Measurements from ENCODE around the gene EPS8L2. TPM values are rescaled to one million over a fixed set of nuclear protein-coding genes. Genes with fewer than 3 reads are reported as not detected.

Gene EPS8L2
- polyA plus RNA-seq, 4 donors: 3.8 to 190 (median 89.3) TPM

GRCh38 chr11:747158-748006 is 41.4 kb downstream of the EPS8L2 start, which contains the start of gene TALDO1:
TALDO1 (plus strand) TSS chr11:747464; CDS start chr11:747482, 18 bp downstream.
- peak; percentile 59 to 78 (median 70) for DNase-seq (ENCODE audit: low read depth in 4 of 4, low spot score in 3 of 4)

DNA sequence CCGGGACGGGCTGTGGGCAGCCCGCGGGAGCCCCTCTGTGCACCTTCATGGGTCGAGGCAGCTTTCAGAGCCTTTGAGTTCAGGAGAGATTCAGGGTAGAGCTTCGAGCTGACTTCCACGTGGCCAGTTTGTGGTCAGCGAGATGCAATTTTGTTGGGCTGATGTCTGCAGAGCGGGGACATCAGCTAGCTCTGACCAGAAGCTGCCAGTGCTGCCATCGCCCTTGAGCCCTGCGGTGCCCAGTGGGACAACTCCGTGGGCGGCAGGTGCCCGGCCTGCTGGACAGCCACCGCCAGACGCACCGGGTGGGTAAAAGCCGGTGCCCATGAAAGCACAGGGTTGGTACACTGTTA is 42.0 kb downstream of the EPS8L2 start:
- DNase-seq (ENCODE audit: low read depth in 4 of 4, low spot score in 3 of 4): no peak

DNA sequence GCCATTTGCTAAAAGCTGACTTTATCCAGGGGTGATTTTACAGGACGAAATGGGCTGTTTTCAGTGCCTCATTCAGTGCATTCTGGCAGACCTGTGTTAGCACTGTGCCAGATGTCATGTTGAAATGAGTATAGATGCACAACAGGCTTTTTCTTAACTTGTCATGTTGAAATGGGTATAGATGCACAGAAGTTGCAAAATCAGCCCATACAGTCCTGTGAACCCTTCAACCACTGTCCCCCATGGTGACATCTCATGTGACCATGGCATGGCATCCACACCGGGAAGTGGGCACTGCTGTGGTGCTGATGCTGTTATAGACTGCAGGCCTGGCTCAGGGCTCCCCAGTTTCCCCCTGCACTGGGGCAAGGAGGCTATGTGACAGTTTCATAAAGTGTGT is 43.7 kb downstream of the EPS8L2 start:
- DNase-seq (ENCODE audit: low read depth in 4 of 4, low spot score in 3 of 4): no peak

DNA sequence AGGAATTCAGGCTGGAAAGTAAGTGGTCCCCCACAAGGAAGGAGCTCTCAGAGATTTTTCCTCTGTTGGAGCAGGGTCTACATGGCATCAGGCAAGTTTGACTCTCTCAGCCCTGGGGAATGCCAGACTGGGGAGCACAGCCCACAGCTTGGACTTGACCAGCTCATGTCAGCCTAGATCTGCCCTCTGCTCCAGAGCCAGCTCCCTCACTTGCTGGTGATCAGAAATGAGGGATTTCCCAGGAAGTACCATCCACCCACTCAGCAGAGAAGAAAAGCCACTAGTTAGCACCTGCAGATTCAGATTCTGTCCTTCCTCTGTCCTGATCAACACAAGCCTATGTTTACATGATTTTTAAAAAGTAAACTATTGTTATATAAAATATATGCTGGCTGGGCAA is 54.2 kb downstream of the EPS8L2 start:
- DNase-seq (ENCODE audit: low read depth in 4 of 4, low spot score in 3 of 4): no peak

DNA sequence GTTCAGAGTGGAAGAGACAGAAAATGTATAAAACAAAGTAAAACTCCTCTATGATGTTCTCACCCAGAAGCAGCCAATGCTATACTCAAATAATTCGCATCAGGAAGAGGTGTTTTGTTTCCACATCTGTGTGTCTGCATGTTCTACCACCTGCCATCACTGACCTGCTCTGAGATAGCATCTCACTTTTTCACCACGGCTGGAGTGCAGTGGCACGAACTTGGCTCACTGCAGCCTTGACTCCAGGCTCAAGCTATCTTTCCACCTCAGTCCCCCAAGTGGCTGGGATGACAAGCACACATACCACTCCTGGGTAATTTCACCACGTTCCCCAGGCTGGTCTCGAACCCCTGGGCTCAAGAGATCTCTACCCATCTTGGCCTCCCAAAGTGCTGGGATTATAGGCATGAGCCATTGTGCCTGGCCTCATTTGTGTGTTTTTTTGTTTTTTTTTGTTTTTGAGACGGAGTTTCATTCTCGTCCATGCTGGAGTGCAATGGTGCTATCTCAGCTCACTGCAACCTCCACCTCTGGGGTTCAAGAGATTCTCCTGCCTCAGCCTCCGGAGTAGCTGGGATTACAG is 55.6 kb downstream of the EPS8L2 start:
- no peak for DNase-seq (ENCODE audit: low read depth in 4 of 4, low spot score in 3 of 4)

DNA sequence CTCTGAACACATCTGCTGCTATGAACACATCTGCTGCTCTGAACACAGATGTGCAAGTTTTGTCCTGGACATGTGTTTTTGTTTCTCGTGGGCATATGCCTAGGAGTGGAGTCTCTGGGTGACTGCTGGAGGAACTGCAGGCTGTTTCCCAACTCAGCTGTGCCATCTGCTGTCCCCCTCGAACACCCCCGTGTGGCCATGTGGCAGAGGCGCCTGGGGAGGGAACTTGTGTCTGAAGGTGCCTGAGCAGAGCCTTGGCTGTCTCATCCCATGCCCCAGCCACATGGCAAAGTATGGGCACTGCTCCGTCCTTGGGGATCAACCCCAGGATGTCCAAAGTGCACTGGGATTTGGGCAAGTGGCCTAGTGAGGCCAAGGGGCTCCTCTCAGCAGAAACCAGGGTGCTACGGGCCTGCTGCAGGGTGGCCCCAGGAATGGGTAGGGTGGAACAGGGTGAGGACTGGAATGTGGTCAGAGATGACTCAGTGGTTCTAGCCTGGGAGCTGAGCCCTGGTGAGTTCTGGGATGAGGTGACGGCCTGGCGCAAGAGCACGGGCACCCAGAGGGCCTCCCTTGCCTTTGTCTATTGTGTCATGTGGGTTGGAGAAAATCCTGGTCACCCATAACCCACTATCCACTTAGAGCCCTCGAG is 56.5 kb downstream of the EPS8L2 start:
- no peak for DNase-seq (ENCODE audit: low read depth in 4 of 4, low spot score in 3 of 4)

GRCh38 chr11:763073-763463 is 57.0 kb downstream of the EPS8L2 start:
- no peak for DNase-seq (ENCODE audit: low read depth in 4 of 4, low spot score in 3 of 4)

DNA sequence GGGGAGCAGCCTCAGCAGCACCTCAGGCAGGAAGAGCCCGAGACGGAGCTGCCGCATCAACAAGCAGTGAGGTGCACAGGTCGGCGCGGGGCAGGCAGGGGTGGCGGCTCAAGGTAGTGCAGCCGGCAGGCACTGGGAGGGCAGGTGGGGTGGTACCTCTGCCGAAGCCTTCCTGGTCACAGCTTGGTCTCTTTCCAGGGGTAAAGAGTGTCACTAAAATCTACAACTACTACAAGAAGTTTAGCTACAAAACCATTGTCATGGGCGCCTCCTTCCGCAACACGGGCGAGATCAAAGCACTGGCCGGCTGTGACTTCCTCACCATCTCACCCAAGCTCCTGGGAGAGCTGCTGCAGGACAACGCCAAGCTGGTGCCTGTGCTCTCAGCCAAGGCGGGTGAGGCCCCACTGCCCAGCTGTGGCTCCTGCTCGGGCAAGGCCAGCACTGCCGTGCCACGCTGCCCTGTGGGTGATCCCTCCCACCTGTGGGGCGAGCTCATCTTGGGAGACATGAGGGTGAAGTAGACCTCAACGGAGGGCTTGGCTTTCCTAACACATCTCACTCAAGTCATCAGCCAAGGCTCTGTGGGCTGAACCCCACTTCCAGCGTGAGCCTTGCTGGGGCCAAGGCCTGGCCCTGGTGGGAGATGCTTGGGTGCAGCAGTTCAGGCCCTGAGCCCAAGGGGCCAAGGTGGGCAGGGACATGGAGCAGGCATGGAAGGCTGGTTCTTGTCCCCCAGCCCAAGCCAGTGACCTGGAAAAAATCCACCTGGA is 57.7 kb downstream of the EPS8L2 start:
- no peak for DNase-seq (ENCODE audit: low read depth in 4 of 4, low spot score in 3 of 4)

DNA sequence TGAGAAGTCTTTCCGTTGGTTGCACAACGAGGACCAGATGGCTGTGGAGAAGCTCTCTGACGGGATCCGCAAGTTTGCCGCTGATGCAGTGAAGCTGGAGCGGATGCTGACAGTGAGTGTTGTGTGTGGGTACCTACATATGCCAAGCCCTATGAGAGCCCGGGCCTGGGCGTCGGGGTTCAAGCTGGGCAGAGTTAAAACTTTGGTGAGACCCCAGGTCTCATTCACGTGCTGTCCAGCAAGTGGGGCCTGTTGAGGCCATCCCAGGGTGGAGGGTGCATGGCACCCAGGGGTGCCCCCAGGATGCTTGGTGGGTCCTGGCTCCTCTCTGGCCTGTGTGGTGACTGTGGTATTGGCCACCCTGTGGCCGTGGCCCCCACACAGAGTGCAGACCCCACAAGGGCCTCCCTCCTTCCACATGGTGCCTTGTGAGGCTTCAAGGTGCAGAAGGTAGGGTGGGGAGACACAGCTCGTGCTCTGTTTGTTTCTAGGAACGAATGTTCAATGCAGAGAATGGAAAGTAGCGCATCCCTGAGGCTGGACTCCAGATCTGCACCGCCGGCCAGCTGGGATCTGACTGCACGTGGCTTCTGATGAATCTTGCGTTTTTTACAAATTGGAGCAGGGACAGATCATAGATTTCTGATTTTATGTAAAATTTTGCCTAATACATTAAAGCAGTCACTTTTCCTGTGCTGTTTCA is 58.4 kb downstream of the EPS8L2 start:
- no peak for DNase-seq (ENCODE audit: low read depth in 4 of 4, low spot score in 3 of 4)

DNA sequence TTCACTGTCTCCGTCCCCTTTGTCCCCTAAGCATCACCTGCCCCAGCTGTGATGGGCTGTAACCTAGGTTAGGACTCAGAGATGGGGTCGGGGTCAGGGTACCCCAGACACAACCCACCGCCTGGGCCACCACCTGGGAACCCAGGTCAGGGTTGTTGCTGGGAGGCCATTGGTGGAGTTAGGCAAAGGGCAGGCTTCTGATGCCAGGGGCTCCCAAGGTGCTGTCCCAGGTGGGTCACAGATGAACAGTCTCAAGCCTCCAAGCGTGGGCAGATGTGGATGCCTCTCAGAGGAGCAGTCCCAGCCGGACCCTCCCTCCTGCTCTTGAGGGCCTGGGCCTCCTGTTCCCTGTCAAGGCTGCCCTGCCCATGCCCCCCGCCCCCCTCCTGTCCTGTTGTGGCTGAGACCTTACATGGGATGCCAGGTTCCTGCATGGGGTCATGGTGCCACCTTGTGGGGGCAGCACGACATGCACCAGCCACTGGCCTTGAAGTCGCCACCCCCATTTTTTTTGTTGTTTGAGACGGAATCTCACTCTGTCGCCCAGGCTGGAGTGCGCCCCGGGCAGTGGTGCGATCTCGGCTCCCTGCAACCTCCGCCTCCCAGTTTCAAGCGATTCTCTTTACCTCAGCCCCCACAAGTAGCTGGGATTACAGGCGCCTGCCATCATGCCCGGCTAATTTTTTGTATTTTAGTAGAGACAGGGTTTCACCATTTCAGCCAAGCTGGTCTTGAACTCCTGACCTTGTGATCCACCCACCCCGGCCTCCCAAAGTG is 59.2 kb downstream of the EPS8L2 start:
- no peak for DNase-seq (ENCODE audit: low read depth in 4 of 4, low spot score in 3 of 4)

- DNase-seq (ENCODE audit: low read depth in 4 of 4, low spot score in 3 of 4): no peak
Measured at GRCh38 chr11:765802-766091, 59.7 kb downstream of the EPS8L2 start.

DNA sequence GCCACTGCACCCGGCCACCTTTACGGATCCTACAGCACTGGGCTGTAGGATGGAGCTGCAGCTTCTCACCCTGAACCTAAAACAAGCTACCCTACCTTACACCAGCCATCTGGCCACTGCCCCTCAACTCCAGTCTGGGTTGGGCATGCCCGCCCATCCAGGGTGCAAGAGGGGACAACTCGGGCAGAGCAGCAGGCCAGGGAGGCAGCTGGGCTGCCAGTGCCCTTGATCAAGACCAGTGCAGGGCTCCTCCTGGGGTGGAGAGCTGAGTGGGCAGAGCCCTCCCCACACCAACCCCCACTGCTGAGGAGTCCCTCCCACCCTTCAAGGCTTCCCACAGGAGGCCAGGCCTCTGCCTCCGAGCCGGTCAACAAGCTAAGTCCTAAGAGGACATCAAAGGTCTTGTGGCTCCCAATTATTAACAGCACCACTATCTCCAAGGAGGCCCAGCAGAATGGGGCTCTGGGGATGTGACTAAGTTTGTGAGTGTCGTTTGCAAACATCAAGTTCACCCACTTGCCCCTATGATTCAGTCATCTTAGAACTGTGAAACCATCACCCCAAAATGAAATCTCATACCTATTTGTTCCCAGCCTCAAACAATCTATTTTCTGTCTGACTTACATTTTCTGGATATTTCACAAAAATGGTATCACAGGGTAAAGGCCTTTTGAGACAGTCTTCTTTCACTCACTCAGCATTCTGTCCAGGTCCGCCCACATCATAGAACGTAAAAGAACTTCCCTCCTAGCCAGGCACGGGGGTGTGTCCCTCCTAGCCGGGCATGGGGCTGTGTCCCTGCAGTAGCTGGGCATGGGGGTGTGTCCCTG is 60.3 kb downstream of the EPS8L2 start:
- no peak for DNase-seq (ENCODE audit: low read depth in 4 of 4, low spot score in 3 of 4)

GRCh38 chr11:766936-767210 is 60.8 kb downstream of the EPS8L2 start:
- DNase-seq (ENCODE audit: low read depth in 4 of 4, low spot score in 3 of 4): no peak

DNA sequence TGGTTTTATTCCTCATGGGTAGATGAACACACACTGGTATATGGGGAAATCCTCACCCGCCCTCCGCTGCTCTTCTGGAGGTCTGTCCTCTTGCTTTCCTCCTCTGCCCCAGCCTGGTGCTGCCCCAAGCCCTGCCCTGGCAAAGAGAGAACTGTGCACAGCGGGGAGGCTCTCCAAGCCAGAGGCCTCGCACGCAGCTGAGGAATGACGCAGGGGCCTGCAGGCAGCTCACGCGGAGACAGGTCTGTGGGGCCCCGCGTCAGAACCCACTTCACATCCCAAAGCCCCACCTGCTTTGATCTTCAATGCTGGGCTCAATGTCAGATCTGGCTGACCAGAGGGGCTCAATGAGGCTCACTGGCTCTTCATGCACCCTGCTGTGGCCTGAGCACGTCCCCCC is 61.2 kb downstream of the EPS8L2 start:
- DNase-seq (ENCODE audit: low read depth in 4 of 4, low spot score in 3 of 4): no peak

- no peak for DNase-seq (ENCODE audit: low read depth in 4 of 4, low spot score in 3 of 4)
Measured at GRCh38 chr11:769887-770641, 64.0 kb downstream of the EPS8L2 start.

- DNase-seq (ENCODE audit: low read depth in 4 of 4, low spot score in 3 of 4): no peak
Measured at GRCh38 chr11:770642-771616, 64.9 kb downstream of the EPS8L2 start.

- DNase-seq (ENCODE audit: low read depth in 4 of 4, low spot score in 3 of 4): no peak
Measured at GRCh38 chr11:771617-772204, 65.7 kb downstream of the EPS8L2 start.

All from left renal pelvis (tissue), 4 donors.